ENCODE measurements around the gene ANKMY1.

- TF ChIP-seq CTCF (IDR thresholded peaks at IDR 0.05) (no peak), EZH2 (IDR thresholded peaks at IDR 0.05; ENCODE audit: borderline replicate concordance, insufficient read depth, low read depth, low read length, poor library complexity, severe bottlenecking) (no peak)
Observed at GRCh38 chr2:240460253-240460711, 97.5 kb downstream of the ANKMY1 start.
